A549 (cell line): ENCODE results near the gene NPIPA7. TPM values are rescaled to one million over a fixed set of nuclear protein-coding genes. Genes with fewer than 3 reads are reported as not detected.
"Not testable (repeated sequence)": the region's sequence is repeated elsewhere in the genome, so short reads cannot be mapped to it uniquely, and the experiment has no call there.

Experiments
- ATAC-seq, 2 experiments: fragments of 200-7000 bp in 1 of 2; fragments of >200 bp in 1 of 2; cut with Nextera tagmentation in 1 of 2; cut with Tn5 transposase in 1 of 2; 3 replicates each; pipeline versions ENCODE4 v1.8.0 to v1.9.1; 2018 to 2020; ENCODE audit warnings: mild to moderate bottlenecking in 1 of 2, moderate library complexity in 1 of 2
- CTCF ChIA-PET: fragments of 300-600 bp; sonication (Branson Sonifier 250); formaldehyde crosslinking; extraction: SDS; loops from one replicate; lab custom pipeline; 2021; ENCODE audit warnings: antibody characterized with exemption, inconsistent platforms; lab: Yijun Ruan, JAX
- POLR2A ChIA-PET: fragments of 350-600 bp; formaldehyde crosslinking; extraction: SDS; loops from one replicate; lab custom pipeline; 2021; ENCODE audit warnings: antibody characterized with exemption, inconsistent platforms; lab: Yijun Ruan, JAX
- DNase-seq, 2 experiments: peaks; one replicate each; pipeline versions ENCODE4 v3.0.0 to v3.0.0-alpha.2; 2011 to 2016; ENCODE audit warnings: low read depth in 1 of 2, low spot score in 1 of 2
- FAIRE-seq: peaks from 2 replicates; lab custom pipeline; 2011; peaks lifted over from hg19 to GRCh38; lab: Jason Lieb, UNC
- H3K27ac ChIP-seq, 2 experiments: fragments of >200 bp; sonication (Bioruptor Twin); formaldehyde crosslinking; 3 replicates each; pipeline ENCODE4 v1.5.1; 2016 to 2017
- H3K4me1 ChIP-seq: fragments of >200 bp; sonication (Bioruptor Twin); formaldehyde crosslinking; 3 replicates; pipeline ENCODE4 v1.6.1; 2016
- H3K4me2 ChIP-seq: fragments of >200 bp; sonication (Bioruptor Twin); formaldehyde crosslinking; 3 replicates; pipeline ENCODE4 v1.6.1; 2016
- H3K4me3 ChIP-seq: fragments of >200 bp; sonication (Bioruptor Twin); formaldehyde crosslinking; 3 replicates; pipeline ENCODE4 v1.5.1; 2016
- H3K9me3 ChIP-seq: fragments of >200 bp; sonication (Bioruptor Twin); formaldehyde crosslinking; 3 replicates; pipeline ENCODE4 v1.6.1; 2016
- WGBS: methylation state at CpG from one replicate; pipeline ENCODE4 v1.1.6; 2017; ENCODE audit errors: missing lambda C conversion rate; 5-methylcytosine and 5-hydroxymethylcytosine counted together
- polyA plus RNA-seq, 4 experiments: library from polyadenylated mRNA; depleted of rRNA in 3 of 4; stranded (reverse); fragments of >200 nt; fragmentation: RNase III in 1 of 4; extraction: RNeasy Plus Mini Kit Qiagen cat#74134 plus additional on column Dnase treatment in 1 of 4; gene quantifications; 2 replicates in 3 of 4; 3 replicates in 1 of 4; pipeline ENCODE4 v1.2.3, GENCODE V29; 2011 to 2017

NPIPA7 gene
- polyA plus RNA-seq, 2 of the 4 experiments (the other 2 are of a cell fraction): 5.7 to 18.3 TPM

DNA sequence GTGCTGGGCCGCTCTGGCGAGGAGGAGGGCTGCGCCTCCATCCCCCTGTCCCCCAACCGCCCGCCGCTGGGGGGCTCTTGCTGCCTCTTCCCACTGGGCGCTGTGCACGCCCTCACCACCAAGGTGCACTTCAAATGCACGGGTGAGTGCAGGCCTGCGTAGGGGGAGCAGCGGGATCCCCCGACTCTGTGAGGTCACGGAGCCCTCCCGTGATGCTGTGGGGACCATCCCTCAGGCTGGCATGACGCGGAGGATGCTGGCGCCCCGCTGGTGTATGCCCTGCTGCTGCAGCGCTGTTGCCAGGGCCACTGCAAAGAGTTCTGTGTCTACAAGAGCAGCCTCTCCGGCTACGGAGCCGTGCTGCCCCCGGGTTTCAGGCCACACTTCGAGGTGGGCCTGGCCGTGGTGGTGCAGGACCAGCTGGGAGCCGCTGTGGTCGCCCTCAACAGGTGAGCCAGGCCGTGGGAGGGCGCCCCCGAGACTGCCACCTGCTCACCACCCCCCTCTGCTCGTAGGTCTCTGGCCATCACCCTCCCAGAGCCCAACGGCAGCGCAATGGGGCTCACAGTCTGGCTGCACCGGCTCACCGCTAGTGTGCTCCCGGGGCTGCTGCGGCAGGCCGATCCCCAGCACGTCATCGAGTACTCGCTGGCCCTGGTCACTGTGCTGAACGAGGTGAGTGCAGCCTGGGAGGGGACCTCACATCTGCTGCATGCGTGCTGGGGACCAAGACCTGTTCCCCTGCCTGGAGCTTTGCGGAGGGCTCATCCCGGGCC, 9.7 kb upstream of the NPIPA7 start:
- CTCF ChIA-PET, DNase-seq, H3K4me1 ChIP-seq, H3K27ac ChIP-seq, POLR2A ChIA-PET, H3K4me3 ChIP-seq, ATAC-seq, H3K9me3 ChIP-seq, FAIRE-seq, H3K4me2 ChIP-seq: not testable (repeated sequence)
- WGBS: 70% methylated on average over 26 of the region's 45 CpGs

DNA sequence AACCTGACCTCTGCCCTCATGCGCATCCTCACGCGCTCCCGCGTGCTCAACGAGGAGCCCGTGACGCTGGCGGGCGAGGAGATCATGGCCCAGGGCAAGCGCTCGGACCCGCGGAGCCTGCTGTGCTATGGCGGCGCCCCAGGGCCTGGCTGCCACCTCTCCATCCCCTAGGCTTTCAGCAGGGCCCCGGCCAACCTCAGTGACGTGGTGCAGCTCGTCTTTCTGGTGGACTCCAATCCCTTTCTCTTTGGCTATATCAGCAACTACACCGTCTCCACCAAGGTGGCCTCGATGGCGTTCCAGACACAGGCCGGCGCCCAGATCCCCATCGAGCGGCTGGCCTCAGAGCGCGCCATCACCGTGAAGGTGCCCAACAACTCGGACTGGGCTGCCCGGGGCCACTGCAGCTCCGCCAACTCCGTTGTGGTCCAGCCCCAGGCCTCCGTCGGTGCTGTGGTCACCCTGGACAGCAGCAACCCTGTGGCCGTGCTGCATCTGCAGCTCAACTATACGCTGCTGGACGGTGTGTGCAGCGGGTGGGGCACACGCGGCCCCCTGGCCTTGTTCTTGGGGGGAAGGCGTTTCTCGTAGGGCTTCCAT, 7.7 kb upstream of the NPIPA7 start:
- H3K4me1 ChIP-seq, CTCF ChIA-PET, FAIRE-seq, H3K9me3 ChIP-seq, DNase-seq, H3K27ac ChIP-seq, H3K4me3 ChIP-seq, H3K4me2 ChIP-seq, ATAC-seq, POLR2A ChIA-PET: not testable (repeated sequence)
- WGBS: 79% methylated on average over 17 of the region's 43 CpGs

DNA sequence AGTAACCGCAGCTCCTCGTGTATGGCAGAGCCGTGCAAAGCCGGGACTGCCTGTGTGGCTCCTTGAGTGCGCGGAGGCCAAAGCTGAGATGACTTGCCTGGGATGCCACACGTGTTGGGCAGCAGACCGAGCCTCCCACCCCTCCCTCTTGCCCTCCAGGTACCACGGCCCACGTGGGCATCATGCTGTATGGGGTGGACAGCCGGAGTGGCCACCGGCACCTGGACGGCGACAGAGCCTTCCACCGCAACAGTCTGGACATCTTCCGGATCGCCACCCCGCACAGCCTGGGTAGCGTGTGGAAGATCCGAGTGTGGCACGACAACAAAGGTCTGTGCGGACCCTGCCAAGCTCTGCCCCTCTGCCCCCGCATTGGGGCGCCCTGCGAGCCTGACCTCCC, 4.7 kb upstream of the NPIPA7 start:
- DNase-seq, H3K4me1 ChIP-seq, H3K4me3 ChIP-seq, CTCF ChIA-PET, FAIRE-seq, POLR2A ChIA-PET, H3K9me3 ChIP-seq, ATAC-seq, H3K27ac ChIP-seq, H3K4me2 ChIP-seq: not testable (repeated sequence)
- WGBS: no CpG with 5 or more reads among the region's 25 CpGs

DNA sequence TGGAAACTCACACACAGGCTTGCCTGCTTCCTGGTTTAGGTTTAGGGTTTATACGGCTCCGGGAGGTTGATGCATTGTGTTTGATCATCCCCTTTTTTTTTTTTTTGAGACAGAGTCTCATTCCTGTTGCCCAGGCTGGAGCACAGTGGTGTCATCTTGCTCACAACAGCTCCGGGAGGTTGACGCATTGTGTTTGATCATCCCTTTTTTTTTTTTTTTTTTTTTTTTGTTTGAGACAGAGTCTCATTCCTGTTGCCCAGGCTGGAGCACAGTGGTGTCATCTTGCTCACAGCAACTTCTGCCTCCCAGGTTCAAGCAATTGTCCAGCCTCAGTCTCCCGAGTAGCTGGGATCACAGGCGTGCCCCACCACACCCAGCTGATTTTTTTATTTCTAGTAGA, 20.7 kb downstream of the NPIPA7 start:
- H3K4me1 ChIP-seq, H3K27ac ChIP-seq, ATAC-seq, H3K4me2 ChIP-seq, CTCF ChIA-PET, H3K4me3 ChIP-seq, FAIRE-seq, POLR2A ChIA-PET, DNase-seq, H3K9me3 ChIP-seq: not testable (repeated sequence)
- no CpG with 5 or more reads among the region's 6 CpGs for WGBS

DNA sequence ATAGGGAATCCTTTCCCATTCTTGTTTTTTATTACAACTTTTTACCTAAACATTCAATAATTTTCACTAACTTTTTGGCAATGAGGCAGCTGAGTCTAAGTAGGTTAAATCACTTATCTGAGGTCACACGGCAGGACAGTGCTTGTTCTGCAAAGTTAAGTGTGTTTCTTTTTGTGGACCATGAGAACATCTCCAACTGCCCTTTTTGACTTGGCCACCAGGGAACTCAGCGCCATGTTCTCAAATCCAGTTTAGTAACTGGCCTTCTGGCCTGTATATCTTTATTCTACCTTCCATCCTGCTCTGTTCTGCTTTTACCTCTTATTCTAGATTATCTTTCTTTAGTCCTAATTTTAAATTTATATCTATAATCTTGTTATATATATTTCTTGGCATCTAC, 23.4 kb downstream of the NPIPA7 start:
- no CpG with 5 or more reads among the region's 2 CpGs for WGBS
- CTCF ChIA-PET, POLR2A ChIA-PET, H3K27ac ChIP-seq, H3K4me3 ChIP-seq, H3K9me3 ChIP-seq, DNase-seq, H3K4me1 ChIP-seq, H3K4me2 ChIP-seq, FAIRE-seq, ATAC-seq: not testable (repeated sequence)

DNA sequence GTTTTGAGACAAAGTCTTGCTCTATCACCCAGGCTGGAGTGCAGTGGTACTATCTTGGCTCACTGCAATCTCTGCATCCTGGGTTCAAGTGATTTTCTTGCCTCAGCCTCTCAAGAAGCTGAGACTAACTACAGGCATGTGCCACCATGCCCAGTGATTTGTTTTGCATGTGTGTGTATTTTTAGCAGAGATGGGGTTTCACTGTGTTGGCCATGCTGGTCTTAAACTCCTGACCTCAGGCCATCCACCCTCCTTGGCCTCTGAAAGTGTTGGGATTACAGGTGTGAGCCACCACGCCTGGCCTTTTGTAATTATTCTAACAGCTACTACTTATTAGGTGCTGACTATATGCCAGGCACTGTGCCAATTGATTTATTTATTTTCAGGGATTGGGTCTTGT, 25.3 kb downstream of the NPIPA7 start:
- H3K27ac ChIP-seq, FAIRE-seq, H3K9me3 ChIP-seq, H3K4me2 ChIP-seq, CTCF ChIA-PET, POLR2A ChIA-PET, DNase-seq, H3K4me1 ChIP-seq, ATAC-seq, H3K4me3 ChIP-seq: not testable (repeated sequence)
- no CpG with 5 or more reads among the region's 1 CpG for WGBS

DNA sequence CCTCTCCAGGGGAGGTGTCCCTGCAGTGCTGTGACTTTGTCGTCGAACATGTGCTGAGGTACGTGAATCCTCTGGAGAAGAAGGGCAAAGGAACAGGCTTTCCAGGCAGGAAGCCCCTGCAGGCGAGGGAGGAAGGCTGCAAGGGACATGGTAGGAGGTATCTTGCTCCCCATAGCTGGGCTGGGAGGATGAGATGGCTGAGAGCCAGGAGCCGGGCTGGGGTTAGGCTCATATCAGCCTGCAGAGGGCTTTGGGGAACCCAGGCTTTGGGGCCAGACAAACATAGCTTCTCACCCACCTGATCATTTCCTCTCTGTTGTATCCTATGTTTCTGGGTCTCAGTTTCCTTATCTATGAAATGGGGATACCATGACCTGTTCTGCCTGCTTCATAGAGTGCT, 26.5 kb downstream of the NPIPA7 start:
- POLR2A ChIA-PET, CTCF ChIA-PET, H3K27ac ChIP-seq, H3K9me3 ChIP-seq, H3K4me3 ChIP-seq, FAIRE-seq, H3K4me2 ChIP-seq, DNase-seq, H3K4me1 ChIP-seq: not testable (repeated sequence)
- WGBS: no CpG with 5 or more reads among the region's 5 CpGs
- peak; percentile 81 to 82 for ATAC-seq

DNA sequence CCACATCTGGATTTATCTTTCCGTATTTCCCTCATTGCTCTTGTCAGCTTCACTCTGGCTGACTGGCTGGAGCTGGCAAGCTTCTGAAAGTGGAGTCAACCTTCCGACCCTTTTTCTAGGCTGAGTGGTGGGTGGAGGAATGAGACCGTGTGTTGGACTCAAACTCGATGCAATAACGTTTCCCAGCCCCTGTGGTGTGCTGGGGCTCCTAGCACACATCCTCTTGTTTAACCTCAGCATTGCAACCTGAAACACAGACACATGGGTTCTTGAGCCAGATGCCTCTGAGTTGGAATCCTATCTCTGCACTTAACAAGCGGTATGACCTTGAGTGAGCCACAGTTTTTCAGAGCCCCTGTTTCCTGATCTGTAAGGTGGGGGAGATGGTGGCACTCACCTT, 29.5 kb downstream of the NPIPA7 start:
- H3K4me3 ChIP-seq, H3K27ac ChIP-seq, CTCF ChIA-PET, H3K4me2 ChIP-seq, DNase-seq, POLR2A ChIA-PET, FAIRE-seq, H3K4me1 ChIP-seq, H3K9me3 ChIP-seq: not testable (repeated sequence)
- WGBS: no CpG with 5 or more reads among the region's 6 CpGs
- peak in 1 of 2 experiments; percentile 52; a peak in 1 of 6 replicates for ATAC-seq

DNA sequence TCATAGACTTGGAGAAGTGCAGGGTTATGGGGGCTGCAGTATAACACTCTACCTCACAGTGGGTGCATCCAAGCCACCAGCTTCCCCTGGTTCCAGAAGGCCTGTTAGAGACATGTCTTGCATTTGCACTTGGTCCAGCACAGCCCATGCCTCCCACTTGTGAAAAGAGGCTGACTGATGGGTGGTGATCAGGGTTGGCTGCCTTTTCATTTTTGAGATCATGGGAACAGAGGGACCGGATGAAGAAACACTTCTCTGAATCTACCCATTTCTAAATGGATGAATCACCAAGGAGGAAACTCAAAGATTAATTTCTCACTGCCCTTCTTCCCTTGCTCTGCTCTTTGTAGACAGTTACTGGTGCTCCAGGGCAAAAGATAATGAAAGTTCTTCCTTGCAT, 34.8 kb downstream of the NPIPA7 start:
- H3K27ac ChIP-seq, H3K4me3 ChIP-seq, FAIRE-seq, CTCF ChIA-PET, ATAC-seq, H3K4me1 ChIP-seq, H3K4me2 ChIP-seq, DNase-seq, H3K9me3 ChIP-seq, POLR2A ChIA-PET: not testable (repeated sequence)
- no CpG with 5 or more reads among the region's 1 CpG for WGBS

DNA sequence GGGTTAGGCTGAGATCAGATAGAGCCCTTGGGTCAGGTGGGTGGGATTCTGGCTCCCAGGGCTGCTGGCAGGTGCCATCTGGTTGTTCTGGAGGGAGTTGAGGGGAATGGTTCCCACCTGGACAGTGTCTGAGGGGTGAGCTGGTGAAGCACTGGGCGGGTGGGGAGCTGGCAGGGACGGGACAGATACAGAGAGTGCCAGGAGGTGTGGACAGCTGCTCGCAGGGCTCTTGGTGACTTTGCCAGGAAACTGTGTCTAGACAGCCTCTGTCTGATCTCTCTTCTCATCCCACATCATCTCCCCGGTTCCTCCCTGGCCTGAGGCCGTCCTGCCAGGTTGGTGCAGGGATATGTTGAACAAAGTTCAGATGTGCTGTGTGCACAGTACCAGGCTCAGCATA, 38.1 kb downstream of the NPIPA7 start:
- WGBS: no CpG with 5 or more reads among the region's 5 CpGs
- H3K4me3 ChIP-seq, H3K9me3 ChIP-seq, H3K27ac ChIP-seq, FAIRE-seq, H3K4me2 ChIP-seq, POLR2A ChIA-PET, H3K4me1 ChIP-seq, DNase-seq, CTCF ChIA-PET: not testable (repeated sequence)
- peak; percentile 44 to 48; a peak in 5 of 6 replicates for ATAC-seq

DNA sequence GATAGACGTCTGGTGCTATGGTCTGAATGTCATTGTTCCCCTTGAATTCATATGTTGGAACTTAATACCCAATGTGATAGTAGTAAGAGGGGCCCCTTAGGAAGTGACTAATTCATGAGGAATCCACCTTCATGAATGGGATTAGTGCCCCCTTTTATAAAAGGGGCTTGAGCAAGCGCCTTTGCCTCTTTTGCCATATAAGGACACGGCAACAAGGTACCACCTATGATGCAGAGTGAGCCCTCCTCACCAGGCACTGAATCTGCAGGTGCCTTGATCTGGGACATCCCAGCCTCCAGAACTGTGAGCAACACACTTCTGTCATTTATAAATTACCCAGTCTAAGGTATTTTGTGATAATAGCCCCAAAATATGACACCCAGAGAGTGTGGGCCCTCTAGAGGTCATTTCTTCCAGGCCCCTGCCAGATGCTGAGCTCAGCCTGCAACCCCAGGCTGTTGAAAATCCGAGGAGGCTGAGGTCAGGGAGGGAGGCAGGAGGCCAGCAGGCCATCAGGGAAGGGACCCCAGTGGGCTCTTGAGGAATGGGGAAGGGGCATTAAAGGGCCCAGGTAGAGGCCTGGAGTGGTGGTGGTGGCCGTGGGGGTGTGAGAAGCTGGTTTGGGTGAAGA, 39.1 kb downstream of the NPIPA7 start:
- H3K4me2 ChIP-seq, H3K9me3 ChIP-seq, H3K4me3 ChIP-seq, H3K27ac ChIP-seq, POLR2A ChIA-PET, DNase-seq, CTCF ChIA-PET, FAIRE-seq, H3K4me1 ChIP-seq: not testable (repeated sequence)
- 16% methylated on average over 3 of the region's 5 CpGs for WGBS
- peak; percentile 36 to 55; a peak in 3 of 6 replicates for ATAC-seq
